GM23338 (cell line): ENCODE data around the gene PACS2.

Experiments used
- EZH2 ChIP-seq: fragments of 200-600 bp; sonication (generic); IDR thresholded peaks from one replicate; pipeline ENCODE4 v1.8.0; 2017; ENCODE audit warnings: antibody characterized with exemption, mild to moderate bottlenecking, low read depth; ENCODE audit not compliant: unreplicated experiment
- REST ChIP-seq: IDR thresholded peaks from one replicate; pipeline ENCODE4 v1.6.1; 2018; ENCODE audit warnings: antibody characterized with exemption; ENCODE audit not compliant: unreplicated experiment
- TF ChIP-seq, protein P1 (sequence below), 2 experiments: fragments of 200-600 bp in 1 of 2; sonication (generic) in 1 of 2; conservative IDR thresholded peaks; 2 replicates each; pipeline versions ENCODE4 v1.5.1 to v1.6.1; 2016 to 2017; ENCODE audit warnings: antibody characterized with exemption in 2 of 2, low read depth in 2 of 2, mild to moderate bottlenecking in 2 of 2, moderate library complexity in 1 of 2

DNA sequence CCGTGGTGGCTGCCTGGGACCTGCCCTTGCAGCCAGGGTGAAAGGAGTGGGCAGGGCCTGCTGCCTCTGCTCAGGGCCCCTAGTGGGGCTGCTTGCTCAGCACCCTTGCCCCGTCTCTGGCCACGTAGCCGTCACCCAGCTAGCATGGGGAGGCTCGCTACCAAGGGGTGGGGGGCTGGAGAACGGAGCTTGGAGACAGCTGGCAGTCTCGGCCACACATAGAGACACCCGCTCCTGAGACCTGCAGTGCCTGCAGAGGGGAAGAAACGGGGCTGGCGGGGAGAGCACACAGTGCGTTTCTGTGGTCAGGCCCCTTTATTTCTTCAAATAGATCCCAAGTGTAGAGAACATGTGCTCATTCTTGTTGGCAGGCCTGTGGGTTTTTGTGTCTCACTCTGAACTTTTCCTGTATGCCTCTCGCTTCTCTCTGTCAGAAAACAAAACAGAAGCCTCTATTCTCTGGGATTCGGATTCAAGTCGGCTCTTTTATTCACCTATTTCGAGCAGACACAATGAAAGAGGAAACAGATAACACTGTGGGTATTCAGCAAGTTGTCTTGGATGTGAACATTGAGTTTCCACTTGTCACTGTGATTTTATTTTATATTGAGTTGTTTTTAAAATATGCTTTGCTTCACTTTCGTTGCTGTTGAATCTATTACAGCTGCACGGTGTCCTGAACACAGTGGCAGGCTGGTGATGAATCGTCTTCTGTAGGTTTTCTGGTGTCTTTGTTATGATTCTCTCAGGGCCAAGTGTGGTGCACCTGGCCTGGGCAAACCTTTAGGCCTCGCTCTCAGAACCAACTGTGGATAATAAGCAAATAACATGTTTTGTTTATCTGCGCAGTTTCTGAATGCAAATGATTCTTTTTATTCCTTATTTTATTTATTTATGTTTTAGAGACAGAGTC lies 26.5 kb downstream of the PACS2 start:
- TF ChIP-seq, protein P1, sequence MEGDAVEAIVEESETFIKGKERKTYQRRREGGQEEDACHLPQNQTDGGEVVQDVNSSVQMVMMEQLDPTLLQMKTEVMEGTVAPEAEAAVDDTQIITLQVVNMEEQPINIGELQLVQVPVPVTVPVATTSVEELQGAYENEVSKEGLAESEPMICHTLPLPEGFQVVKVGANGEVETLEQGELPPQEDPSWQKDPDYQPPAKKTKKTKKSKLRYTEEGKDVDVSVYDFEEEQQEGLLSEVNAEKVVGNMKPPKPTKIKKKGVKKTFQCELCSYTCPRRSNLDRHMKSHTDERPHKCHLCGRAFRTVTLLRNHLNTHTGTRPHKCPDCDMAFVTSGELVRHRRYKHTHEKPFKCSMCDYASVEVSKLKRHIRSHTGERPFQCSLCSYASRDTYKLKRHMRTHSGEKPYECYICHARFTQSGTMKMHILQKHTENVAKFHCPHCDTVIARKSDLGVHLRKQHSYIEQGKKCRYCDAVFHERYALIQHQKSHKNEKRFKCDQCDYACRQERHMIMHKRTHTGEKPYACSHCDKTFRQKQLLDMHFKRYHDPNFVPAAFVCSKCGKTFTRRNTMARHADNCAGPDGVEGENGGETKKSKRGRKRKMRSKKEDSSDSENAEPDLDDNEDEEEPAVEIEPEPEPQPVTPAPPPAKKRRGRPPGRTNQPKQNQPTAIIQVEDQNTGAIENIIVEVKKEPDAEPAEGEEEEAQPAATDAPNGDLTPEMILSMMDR (conservative IDR thresholded peaks at IDR 0.05; ENCODE audit: low read depth in 2 of 2) = no peak
- no peak for TF ChIP-seq EZH2
- no peak for TF ChIP-seq REST
